HEK293T (cell line): Measurements from ENCODE around the gene NPHP4.

Experiments used
- CTCF ChIA-PET: fragments of 350-600 bp; formaldehyde crosslinking; extraction: SDS; loops from one replicate; lab custom pipeline; 2021; ENCODE audit warnings: antibody characterized with exemption, inconsistent platforms; lab: Yijun Ruan, JAX
- POLR2A ChIA-PET: fragments of 350-600 bp; formaldehyde crosslinking; extraction: SDS; loops from one replicate; lab custom pipeline; 2020; ENCODE audit warnings: antibody characterized with exemption, inconsistent platforms; lab: Yijun Ruan, JAX
- DNase-seq: peaks from one replicate; pipeline ENCODE4 v3.0.0; 2012; ENCODE audit warnings: mixed read lengths; ENCODE audit errors: extremely low spot score
- ARNT ChIP-seq: fragments of 450-650 bp; IDR thresholded peaks from 2 replicates; pipeline ENCODE4 v1.6.1; 2017; ENCODE audit warnings: mild to moderate bottlenecking
- BHLHE40 ChIP-seq: fragments of 450-650 bp; IDR thresholded peaks from 2 replicates; pipeline ENCODE4 v1.6.1; 2016; ENCODE audit warnings: mild to moderate bottlenecking, moderate library complexity, borderline replicate concordance
- CTBP1 ChIP-seq: fragments of 450-650 bp; IDR thresholded peaks from 2 replicates; pipeline ENCODE4 v1.6.1; 2016; ENCODE audit warnings: borderline replicate concordance
- ELF4 ChIP-seq: fragments of 450-650 bp; IDR thresholded peaks from 2 replicates; pipeline ENCODE4 v1.6.1; 2017; ENCODE audit warnings: antibody characterized with exemption
- FOXA1 ChIP-seq: fragments of 450-650 bp; IDR thresholded peaks from 2 replicates; pipeline ENCODE4 v1.6.1; 2016; ENCODE audit warnings: mild to moderate bottlenecking
- FOXK2 ChIP-seq: fragments of 450-650 bp; IDR thresholded peaks from 2 replicates; pipeline ENCODE4 v1.6.1; 2016; ENCODE audit warnings: mild to moderate bottlenecking
- FOXM1 ChIP-seq: fragments of 450-650 bp; IDR thresholded peaks from 2 replicates; pipeline ENCODE4 v1.6.1; 2017; ENCODE audit warnings: mild to moderate bottlenecking, borderline replicate concordance
- HDGF ChIP-seq: fragments of 450-650 bp; IDR thresholded peaks from 2 replicates; pipeline ENCODE4 v1.6.1; 2017; ENCODE audit warnings: antibody characterized with exemption, borderline replicate concordance
- L3MBTL2 ChIP-seq: fragments of 450-650 bp; conservative IDR thresholded peaks from 2 replicates; pipeline ENCODE4 v1.6.1; 2016; ENCODE audit warnings: mild to moderate bottlenecking
- LEF1 ChIP-seq: fragments of 450-650 bp; IDR thresholded peaks from 2 replicates; pipeline ENCODE4 v1.6.1; 2017; ENCODE audit warnings: mild to moderate bottlenecking, borderline replicate concordance
- NFRKB ChIP-seq: fragments of 450-650 bp; IDR thresholded peaks from 2 replicates; pipeline ENCODE4 v1.6.1; 2016; ENCODE audit warnings: mild to moderate bottlenecking, moderate library complexity
- SP1 ChIP-seq: fragments of 450-650 bp; IDR thresholded peaks from 2 replicates; pipeline ENCODE4 v1.6.1; 2017
- SUZ12 ChIP-seq: fragments of 450-650 bp; IDR thresholded peaks from 2 replicates; pipeline ENCODE4 v1.6.1; 2016; ENCODE audit warnings: mild to moderate bottlenecking
- TARDBP ChIP-seq: fragments of 450-650 bp; IDR thresholded peaks from 2 replicates; pipeline ENCODE4 v1.6.1; 2016
- ZNF384 ChIP-seq: fragments of 450-650 bp; IDR thresholded peaks from 2 replicates; pipeline ENCODE4 v1.6.1; 2016
- TF ChIP-seq, protein P1 (sequence below): fragments of 450-650 bp; IDR thresholded peaks from 2 replicates; pipeline ENCODE4 v1.6.1; 2016

NPHP4 gene

DNA sequence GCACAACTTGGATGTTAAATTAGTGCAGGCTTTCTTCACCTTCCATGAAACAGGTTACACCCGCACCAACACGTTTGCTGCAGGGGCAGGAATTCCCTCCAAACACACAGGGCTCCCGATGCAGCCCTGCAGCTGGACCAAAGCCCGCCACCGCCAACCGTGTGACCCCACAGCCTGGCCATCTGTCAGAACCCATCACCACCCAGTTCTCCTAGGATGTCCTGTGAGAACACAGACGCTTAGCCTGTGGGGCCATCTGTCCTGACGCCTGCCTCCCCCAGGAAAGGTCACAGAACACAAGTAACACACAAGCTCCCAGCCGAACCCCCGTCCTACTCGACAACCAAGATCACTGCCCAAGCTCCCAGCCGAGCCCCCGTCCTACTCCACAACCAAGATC, 108.1 kb downstream of the NPHP4 start:
- POLR2A ChIA-PET, result no interaction called here
- no peak for DNase-seq
- no peak for TF ChIP-seq ELF4
- TF ChIP-seq BHLHE40, result no peak
- TF ChIP-seq, protein P1, sequence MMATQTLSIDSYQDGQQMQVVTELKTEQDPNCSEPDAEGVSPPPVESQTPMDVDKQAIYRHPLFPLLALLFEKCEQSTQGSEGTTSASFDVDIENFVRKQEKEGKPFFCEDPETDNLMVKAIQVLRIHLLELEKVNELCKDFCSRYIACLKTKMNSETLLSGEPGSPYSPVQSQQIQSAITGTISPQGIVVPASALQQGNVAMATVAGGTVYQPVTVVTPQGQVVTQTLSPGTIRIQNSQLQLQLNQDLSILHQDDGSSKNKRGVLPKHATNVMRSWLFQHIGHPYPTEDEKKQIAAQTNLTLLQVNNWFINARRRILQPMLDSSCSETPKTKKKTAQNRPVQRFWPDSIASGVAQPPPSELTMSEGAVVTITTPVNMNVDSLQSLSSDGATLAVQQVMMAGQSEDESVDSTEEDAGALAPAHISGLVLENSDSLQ, result no peak
- no peak for TF ChIP-seq TARDBP
- no peak for TF ChIP-seq FOXM1
- TF ChIP-seq LEF1, result no peak
- no peak for TF ChIP-seq NFRKB
- no peak for TF ChIP-seq HDGF
- TF ChIP-seq FOXK2, result no peak
- TF ChIP-seq SP1, result no peak
- no peak for TF ChIP-seq FOXA1
- no peak for TF ChIP-seq CTBP1
- TF ChIP-seq ZNF384, result no peak
- no peak for TF ChIP-seq ARNT
- CTCF ChIA-PET, result no interaction called here

DNA sequence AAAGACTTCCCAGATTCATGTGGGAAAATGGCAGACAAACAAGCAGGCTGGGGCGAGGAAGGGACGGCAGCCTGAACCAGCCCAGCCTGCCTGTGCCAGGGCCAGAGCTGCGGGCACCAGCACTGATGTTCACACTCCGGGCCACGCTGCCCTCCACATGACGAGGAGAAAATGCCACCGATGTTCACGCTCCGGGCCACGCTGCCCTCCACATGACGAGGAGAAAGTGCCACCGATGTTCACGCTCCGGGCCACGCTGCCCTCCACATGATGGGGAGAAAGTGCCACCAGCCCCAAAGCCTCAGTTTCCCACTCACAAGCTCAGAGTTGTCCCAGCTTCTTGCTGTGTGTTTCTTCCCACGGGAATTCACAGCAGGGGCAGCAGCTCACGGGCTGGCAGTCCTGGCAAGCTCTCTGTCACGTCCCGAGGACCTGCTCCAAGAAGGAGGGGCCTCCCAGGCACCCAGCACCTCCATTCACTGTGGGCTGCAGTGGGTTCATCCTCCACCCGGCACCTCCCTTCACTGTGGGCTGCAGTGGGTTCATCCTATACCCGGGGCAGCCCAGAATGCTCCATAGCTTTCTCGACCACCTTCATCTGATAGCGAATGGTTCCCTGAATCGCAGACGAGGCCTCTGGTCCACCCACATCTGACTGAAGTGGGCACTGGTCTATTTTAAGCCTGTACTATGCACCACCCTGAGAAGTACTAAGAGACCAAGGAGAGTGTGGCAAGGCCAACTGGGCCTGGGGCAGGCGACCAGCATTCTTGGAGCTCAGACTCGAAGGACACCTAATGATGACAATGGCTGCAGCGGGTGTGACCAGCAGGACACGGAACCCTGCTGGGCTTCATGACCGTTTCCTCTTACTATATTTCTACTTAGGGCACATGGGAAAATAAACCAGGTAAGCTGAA, 108.8 kb downstream of the NPHP4 start:
- CTCF ChIA-PET, result no interaction called here
- DNase-seq, result no peak
- TF ChIP-seq CTBP1 (no peak), FOXK2 (no peak), FOXA1 (no peak), ELF4 (no peak), LEF1 (no peak), TARDBP (no peak), ARNT (no peak)
- POLR2A ChIA-PET, result no interaction called here

DNA sequence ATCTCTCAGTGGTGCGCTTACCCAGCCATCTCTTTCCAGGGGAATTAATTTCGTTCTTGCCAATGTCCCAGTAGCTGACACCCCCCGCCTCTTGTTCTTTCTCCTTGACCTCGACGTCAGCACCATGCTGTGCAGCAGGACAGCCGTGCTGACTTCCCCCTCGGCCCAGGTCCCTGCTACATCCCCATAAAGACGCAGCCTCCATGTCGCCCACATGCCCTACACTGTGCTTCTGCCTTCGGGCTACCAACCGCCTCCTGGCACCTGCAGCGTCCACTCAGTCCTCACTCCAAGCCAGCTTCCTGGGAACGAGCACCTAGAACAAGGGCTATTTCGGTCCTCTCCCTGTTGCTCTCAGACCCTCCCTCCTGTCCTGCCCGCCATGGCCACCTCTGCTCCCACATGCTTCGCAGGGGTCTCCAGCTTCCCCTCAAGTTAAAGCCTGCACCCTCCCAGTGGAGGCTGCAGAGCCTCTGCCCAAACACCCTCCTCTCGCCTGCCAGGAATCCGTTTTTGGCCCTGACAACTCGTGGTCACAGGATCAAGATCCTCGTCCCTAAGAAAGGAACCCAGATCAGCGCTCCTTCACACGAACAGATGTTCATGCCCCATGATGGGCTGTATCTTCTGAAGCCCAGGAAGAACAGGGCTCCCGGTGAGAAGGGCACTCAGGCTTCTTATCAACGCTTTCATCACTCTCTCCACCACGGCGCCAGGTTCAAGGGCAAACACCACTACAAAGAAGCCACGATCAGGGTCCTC, 109.7 kb downstream of the NPHP4 start:
- TF ChIP-seq BHLHE40, result no peak
- no peak for TF ChIP-seq FOXK2
- no peak for TF ChIP-seq ZNF384
- no peak for TF ChIP-seq LEF1
- TF ChIP-seq CTBP1, result no peak
- TF ChIP-seq TARDBP, result no peak
- no peak for TF ChIP-seq SUZ12
- no peak for TF ChIP-seq NFRKB
- no peak for TF ChIP-seq ARNT
- no peak for TF ChIP-seq L3MBTL2
- no peak for TF ChIP-seq ELF4
- no peak for TF ChIP-seq FOXM1
- TF ChIP-seq, protein P1, result no peak
- TF ChIP-seq FOXA1, result no peak
- TF ChIP-seq HDGF, result no peak
- no peak for TF ChIP-seq SP1
- no peak for DNase-seq
- ChIA-PET CTCF (no interaction called here), POLR2A (no interaction called here)

DNA sequence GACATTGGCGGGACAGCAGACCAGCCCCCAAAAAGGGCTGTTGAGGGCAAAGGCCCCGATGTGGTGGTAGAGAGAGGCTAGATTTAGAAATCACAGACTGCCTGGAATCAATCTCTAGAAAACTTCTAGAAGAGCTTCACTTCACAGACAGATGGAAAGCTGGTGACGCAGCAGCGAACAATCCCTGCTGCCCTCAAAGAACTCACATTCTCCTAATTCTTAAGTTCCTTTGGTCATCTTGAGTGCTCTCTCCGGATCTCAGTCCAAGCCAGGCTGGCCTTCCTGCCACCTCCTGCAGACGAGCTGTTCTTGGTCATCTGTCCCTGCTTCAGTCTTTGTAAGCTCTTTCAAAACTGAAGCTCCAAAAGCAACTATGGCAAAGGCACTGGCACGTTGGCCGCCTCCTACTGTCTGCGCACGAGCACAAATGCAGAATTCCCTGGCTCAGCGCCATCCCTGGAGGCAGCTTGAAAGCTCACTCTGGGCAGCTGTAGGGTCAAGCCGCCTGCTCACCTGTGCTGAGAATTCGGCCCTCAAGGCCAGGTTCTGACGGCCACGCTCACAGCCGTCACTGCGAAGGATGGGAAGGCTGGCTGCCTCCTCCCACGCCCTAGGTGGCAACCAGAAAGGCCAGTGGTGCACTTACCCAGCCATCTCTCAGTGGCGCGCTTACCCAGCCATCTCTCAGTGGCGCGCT, 110.6 kb downstream of the NPHP4 start:
- CTCF ChIA-PET, result no interaction called here
- POLR2A ChIA-PET, result no interaction called here
- TF ChIP-seq BHLHE40, result no peak
- no peak for TF ChIP-seq FOXK2
- DNase-seq, result no peak

DNA sequence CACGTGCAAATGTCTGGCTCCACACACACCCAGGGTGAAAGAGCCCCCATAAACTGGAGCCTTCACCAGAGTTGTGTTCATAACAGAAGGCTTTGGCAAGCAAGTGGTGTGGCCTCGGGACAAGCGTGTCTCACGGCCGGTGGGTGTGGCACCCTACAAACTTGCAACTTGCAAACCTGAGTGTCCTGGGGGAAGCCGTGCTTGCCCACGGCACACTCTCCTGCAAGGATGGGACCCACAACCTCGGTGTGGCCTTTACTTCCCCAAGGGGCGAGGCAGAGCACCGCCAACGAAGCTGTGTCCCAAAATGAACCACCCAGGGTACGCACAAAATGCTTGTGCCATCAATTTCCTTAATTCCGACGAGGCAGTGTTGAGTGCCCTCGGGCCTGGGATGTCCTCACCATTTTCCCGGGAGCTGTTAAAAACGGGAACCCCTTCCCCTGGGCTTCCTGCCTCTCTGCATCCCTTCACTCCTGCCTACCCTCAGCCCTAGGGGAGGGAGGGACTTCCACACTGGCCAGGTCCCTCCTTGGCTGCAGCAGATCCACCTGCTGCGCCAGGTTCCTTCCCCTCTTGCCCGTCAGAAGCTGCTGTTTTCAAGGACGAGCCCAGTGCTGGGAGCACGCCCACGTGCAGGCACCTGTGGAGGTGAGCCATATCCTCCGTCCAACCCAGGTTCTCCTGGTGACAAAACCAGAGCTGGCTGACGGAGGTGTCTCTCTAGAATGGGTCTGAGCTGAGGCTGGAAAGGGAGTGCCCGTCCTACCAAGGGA, 111.4 kb downstream of the NPHP4 start:
- ChIA-PET CTCF (no interaction called here), POLR2A (no interaction called here)
- no peak for DNase-seq
- TF ChIP-seq L3MBTL2 (no peak), SP1 (no peak), HDGF (no peak), LEF1 (no peak), ARNT (no peak), SUZ12 (no peak), ELF4 (no peak), FOXM1 (no peak), NFRKB (no peak), TARDBP (no peak), CTBP1 (no peak), BHLHE40 (no peak), ZNF384 (no peak), FOXK2 (no peak), FOXA1 (no peak)
- TF ChIP-seq, protein P1, result no peak
